Gastroesophageal sphincter (tissue), 3 donors: ENCODE results near the gene TULP4.

ENCODE experiments used
- EP300 ChIP-seq: sonication (generic); formaldehyde crosslinking; IDR thresholded peaks from one replicate; pipeline ENCODE4 v1.6.1; 2017; ENCODE audit warnings: antibody characterized with exemption, mild to moderate bottlenecking
- POLR2A ChIP-seq, 2 donors: fragments of 450-650 bp; IDR thresholded peaks; one replicate each; pipeline ENCODE4 v1.6.1; 2017; ENCODE audit warnings: antibody characterized with exemption in 2 of 2, mild to moderate bottlenecking in 2 of 2, moderate library complexity in 1 of 2
- POLR2AphosphoS5 ChIP-seq: sonication (generic); formaldehyde crosslinking; IDR thresholded peaks from one replicate; pipeline ENCODE4 v1.6.1; 2017; ENCODE audit warnings: antibody characterized with exemption
- TF ChIP-seq, protein P1 (sequence below), 4 experiments: fragments of 200-600 bp in 2 of 4; fragments of 450-650 bp in 2 of 4; sonication (generic) in 1 of 4; IDR thresholded peaks; one replicate each; pipeline ENCODE4 v1.5.1; 2017 to 2019; ENCODE audit warnings: antibody characterized with exemption in 4 of 4, mild to moderate bottlenecking in 2 of 4, moderate library complexity in 2 of 4

DNA sequence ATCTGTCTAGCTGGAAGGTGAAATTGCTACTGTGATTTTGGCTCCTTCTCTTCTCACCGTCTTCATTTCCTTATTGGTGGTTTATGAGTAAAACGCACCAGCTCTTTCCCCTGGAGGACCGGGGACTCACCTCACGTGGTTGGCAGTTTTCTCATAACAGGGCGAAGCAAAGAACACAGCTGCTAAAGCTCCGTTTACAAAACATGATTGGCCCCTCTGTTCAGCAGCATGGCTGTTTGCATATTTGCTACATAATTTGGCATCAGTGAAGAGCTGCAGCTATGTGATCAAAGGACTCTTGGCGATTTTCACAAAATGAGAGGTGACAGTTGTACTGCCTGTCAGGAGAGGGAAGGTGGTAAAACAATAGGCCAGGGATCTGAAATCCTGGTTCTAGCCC is 227.1 kb downstream of the TULP4 start:
- TF ChIP-seq, protein P1, sequence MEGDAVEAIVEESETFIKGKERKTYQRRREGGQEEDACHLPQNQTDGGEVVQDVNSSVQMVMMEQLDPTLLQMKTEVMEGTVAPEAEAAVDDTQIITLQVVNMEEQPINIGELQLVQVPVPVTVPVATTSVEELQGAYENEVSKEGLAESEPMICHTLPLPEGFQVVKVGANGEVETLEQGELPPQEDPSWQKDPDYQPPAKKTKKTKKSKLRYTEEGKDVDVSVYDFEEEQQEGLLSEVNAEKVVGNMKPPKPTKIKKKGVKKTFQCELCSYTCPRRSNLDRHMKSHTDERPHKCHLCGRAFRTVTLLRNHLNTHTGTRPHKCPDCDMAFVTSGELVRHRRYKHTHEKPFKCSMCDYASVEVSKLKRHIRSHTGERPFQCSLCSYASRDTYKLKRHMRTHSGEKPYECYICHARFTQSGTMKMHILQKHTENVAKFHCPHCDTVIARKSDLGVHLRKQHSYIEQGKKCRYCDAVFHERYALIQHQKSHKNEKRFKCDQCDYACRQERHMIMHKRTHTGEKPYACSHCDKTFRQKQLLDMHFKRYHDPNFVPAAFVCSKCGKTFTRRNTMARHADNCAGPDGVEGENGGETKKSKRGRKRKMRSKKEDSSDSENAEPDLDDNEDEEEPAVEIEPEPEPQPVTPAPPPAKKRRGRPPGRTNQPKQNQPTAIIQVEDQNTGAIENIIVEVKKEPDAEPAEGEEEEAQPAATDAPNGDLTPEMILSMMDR (IDR thresholded peaks at IDR 0.05) = no peak
- TF ChIP-seq POLR2AphosphoS5 (no peak), POLR2A (IDR thresholded peaks at IDR 0.05) (no peak), EP300 (no peak)
